ENCODE data around the gene SOX14. TPM values are rescaled to one million over a fixed set of nuclear protein-coding genes. Genes with fewer than 3 reads are reported as not detected.

The SOX14 gene
- total RNA-seq, 1 donor from 2014 or later: 0.72 TPM

Other genes with a start within 250 kb of the SOX14 start
- 0.96 TPM for gene CLDN18, start 245.8 kb downstream of the SOX14 start, total RNA-seq (ENCODE audit: insufficient read depth, low replicate concordance)

All from umbilical cord (tissue), 1 donor.